WI38 (cell line): Measurements from ENCODE around the gene ITM2C.

Source experiments
- H3K4me3 ChIP-seq: 2 replicates; pipeline ENCODE4 v1.5.1; 2011; ENCODE audit warnings: low read depth, mild to moderate bottlenecking, control low read depth, low read length
- CTCF ChIP-seq: IDR thresholded peaks from 2 replicates; pipeline ENCODE4 v1.5.1; 2012; ENCODE audit warnings: low read depth, mild to moderate bottlenecking, control low read depth, low read length

ITM2C gene

GRCh38 chr2:230874456-230874855 lies 9.7 kb downstream of the ITM2C start:
- TF ChIP-seq CTCF = no peak
- H3K4me3 ChIP-seq = no peak overlapping the region

- TF ChIP-seq CTCF = no peak
- no peak overlapping the region for H3K4me3 ChIP-seq
Observed at GRCh38 chr2:230874876-230875275, 10.1 kb downstream of the ITM2C start.

- TF ChIP-seq CTCF = no peak
- no peak overlapping the region for H3K4me3 ChIP-seq
Observed at GRCh38 chr2:230875347-230876315, 10.9 kb downstream of the ITM2C start.

- no peak overlapping the region for H3K4me3 ChIP-seq
- no peak for TF ChIP-seq CTCF
Observed at GRCh38 chr2:230877116-230877758, 12.5 kb downstream of the ITM2C start.

- TF ChIP-seq CTCF = no peak
- no peak overlapping the region for H3K4me3 ChIP-seq
Observed at GRCh38 chr2:230877759-230878598, 13.2 kb downstream of the ITM2C start.

GRCh38 chr2:230878599-230879188 lies 14.0 kb downstream of the ITM2C start:
- TF ChIP-seq CTCF = no peak
- H3K4me3 ChIP-seq = no peak overlapping the region
